Middle frontal gyrus (tissue), 1 donor: Measurements from ENCODE around the gene VAC14.
"Not testable (repeated sequence)": the region's sequence is repeated elsewhere in the genome, so short reads cannot be mapped to it uniquely, and the experiment has no call there.

ENCODE experiments used
- DNase-seq: peaks from one replicate; pipeline ENCODE4 v3.0.0-alpha.2; 2015; ENCODE audit warnings: low spot score; ENCODE audit errors: extremely low spot score

VAC14 gene

DNA sequence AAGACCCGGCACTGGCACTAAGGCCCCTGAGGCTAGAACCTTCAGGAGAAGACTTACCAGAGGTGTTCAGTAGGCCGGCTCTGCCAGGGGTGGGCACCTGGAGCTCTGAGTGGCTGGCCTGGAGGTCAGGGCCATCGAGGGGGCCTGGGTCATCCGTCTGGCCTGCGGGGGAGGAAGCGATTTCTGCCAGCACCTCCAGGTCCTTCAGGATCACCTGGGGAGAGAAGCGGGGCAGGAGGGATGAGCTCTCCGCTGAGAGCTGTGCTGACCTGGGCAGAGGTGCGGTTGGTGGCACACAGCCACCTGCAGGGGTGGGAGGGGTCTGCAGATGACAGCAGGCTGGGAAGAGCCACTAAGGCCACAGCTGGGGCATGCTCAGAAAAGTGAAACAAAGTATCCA lies 56.6 kb downstream of the VAC14 start:
- DNase-seq = no peak

DNA sequence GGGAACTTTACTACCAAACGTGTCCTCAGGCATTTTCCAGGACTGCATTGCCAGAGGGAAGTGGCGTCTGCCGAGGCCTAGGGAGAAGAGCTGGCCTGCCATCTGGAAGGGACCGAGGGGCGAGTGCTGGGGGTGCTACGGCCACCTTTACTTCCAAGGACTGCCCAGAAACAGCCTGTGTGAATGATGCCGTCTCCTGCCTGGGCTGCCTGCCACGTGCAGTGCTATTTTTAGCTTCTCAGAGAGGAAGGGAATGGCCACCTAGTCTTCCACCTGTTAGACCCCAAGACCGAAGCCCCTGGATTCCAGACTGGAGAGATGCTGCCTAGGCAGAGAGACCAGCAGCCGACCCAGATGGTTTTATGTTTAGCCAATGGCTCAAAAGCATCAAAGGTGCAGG lies 57.2 kb downstream of the VAC14 start:
- DNase-seq = no peak

- not testable (repeated sequence) for DNase-seq
These were observed 58.0 kb downstream of the VAC14 start for GRCh38 chr16:70742967-70743366.

DNA sequence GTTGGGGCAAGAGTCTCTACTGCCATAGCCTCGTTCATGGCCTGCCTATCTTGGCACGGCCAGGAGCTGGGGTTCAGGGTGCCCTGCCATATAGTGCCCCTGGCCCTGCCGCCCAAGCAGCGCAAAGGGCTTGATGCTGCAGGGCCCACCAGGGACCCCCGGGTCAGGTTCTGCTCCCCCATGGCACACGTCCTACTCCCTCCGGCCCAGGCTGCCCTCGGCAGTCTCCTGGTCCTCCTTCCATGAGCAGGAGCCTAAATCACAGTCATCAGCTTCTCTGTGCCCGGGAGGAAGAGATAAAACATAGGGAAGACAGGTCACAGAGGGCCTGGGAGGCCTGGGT lies 59.2 kb downstream of the VAC14 start:
- no peak for DNase-seq

- no peak for DNase-seq
These were observed 59.8 kb downstream of the VAC14 start for GRCh38 chr16:70740914-70741782.

GRCh38 chr16:70740174-70740913 lies 60.6 kb downstream of the VAC14 start:
- DNase-seq = no peak

DNA sequence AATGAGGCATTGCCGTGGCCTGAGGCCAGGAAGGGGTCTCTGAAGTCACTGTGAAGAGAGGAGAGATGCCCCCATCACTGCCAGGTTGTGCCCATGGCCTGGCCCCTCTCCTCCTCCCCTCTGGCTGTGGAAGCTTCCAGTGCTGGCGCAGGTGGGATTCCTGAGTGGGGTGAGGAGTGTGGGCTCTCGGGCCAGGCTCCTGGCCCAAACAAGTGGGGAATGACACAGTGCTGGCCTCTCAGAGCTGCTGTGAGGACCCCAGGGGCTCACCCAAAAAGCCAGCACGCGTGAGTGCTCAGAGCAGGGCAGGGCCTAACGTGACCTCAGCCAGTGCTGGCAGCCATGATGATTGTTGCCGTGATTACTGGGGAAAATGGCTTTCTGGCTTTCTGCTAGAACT lies 61.6 kb downstream of the VAC14 start:
- no peak for DNase-seq

GRCh38 chr16:70738083-70738977 lies 62.6 kb downstream of the VAC14 start:
- no peak for DNase-seq

DNA sequence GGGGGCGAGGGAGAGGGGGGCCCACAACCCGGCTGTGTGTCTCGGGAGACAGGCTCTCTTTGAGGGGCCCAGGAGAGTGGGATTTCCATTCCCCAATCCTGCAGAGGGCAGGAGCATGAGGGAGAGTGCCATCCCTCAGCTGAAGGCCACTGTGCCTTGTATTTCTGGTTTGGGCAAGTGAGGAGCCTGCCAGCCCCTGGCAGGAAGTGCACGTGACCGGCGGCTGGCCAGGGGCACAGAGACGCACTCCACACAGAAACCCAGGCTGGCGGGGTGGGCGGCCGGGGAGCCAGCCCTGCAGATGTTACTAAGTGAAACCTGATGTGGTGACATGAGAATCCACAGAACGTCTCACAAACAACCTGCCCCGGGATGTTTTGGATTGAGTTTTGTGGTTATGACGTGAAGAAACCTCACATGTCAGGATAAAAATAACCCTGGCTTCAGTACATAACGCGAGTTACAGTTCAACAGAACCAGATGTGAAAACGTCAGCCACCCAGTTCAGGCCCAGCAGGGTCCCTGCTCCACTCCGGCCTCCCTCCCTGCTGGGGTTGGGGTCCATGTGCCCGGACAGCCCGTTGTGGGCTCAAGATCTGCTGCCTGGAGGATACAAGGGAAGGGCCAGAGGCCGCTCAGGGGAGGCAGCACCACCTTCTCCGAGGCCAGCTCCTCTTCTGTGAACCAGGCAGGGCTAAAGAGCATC lies 63.4 kb downstream of the VAC14 start:
- no peak for DNase-seq

DNA sequence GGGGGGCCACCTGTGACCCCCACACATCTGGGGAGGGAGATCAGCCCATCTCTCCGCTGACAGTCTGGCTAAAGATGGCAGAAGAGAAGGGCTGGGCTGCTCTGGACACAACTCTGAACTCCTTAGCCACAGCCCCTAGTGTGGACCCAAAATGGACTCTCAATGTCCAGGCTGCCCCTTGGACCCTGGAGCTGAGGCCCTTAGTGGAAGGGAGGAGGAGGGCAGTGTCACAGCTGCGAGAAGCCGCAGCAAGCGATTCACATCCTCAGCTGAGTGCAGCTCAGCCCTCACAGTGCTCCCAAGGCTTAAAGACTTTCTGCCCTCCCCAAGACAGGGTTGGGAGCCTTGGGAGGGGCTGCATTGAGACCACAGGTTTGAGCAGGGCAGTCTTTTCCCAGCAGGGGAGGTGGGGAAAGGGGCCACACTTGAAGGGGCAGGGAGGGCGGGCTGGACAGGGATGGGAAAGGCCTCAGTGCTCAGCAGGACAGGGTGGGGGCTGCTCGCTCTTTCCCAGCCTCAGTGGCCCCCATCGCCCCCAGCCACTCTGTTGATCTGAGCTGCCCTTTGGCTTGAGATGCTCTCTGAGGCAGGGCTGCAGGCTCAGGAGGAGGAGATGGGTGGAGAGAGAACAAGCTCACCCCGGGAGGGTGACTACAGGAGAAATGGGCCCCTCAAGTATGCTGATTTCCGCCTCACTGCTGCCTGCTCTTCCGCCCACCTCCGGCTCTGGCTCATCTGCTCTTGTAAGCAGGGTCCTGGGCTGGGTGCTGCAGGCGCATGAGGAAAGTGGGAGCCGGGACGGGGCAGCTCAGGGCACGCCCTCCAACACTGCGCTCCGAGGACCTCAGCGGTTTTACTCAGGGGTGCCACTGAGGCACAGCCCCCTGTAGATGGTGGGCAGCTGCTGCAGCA lies 64.2 kb downstream of the VAC14 start:
- no peak for DNase-seq

DNA sequence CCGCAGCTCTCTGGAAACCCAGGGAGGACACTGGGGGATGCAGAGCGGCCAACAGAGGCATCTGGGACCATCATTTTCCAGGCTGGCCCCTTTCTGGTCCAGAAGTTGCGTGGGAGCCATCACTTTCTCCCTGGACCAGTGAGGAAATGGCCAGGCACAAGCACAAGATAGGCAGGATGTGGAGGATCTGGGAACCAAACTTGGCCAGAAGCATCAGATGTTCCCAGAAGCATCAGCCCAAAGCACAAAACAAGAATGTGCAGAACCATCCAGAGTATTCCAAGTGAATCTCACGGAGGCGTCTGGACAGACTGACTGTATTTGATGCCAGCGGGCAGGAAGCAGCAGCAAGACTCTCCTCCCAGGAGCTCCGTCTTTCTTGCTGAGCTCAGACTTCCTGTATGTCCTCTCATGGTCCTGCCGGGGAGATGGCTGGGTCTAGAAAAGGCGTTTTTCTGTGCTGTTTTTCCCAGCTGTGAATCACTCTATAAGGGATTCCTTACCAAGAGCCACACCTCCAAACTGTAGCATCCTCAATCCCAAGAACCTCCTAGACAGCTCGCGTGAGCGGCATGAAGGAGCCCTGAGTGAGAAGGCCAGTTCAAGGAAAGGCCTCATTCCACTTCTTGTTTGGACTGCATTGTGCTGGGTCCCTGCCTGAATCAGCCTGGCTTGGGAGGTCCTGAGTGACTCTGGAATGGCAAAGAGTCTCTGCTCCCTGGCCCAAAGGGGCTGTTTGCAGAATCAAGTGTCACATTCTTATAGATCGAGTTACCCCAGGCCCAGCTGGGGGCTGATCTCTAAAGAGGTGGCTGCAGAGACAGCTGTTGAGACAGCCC lies 65.6 kb downstream of the VAC14 start:
- no peak for DNase-seq

GRCh38 chr16:70734522-70735095 lies 66.3 kb downstream of the VAC14 start:
- no peak for DNase-seq

- DNase-seq = no peak
These were observed 70.0 kb downstream of the VAC14 start for GRCh38 chr16:70730944-70731343.

DNA sequence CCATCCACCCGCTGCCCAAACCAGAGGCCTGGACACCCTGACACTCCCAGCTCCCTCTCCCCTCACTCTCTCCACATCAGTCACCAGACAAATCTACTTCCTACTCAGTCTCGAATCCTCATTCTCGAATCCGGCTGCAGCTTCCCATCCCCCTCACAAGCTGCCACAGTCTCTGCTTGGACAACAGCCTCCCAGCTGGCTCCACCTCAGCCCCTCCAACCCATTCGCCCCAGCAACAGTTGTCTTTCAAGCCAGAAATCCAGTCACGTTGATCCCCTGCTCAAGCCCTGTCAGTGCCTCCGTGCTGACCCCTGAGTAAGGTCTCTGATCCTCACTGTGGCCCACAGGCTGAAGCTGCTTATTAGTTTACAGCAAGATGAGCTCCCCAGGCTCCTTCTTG lies 70.9 kb downstream of the VAC14 start:
- no peak for DNase-seq

DNA sequence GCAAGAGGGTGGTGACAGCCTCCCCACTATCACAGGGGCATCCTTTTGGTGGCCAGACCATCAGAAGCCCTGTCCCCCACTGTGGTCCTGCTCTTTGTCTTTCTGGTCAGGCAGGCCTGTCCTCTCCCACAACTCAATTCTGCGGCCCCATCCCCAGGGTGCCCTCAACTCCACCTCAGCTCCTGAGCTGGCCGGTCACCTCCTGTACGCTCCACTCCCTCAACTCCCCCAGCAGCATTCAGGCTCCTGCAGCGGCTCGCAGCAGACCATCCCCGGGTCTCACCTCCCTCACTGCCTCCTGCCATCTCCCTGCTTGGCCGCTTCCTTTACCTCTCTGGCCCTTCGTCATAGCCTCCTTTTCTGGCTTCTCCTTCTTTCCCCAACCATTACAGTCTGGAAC lies 71.7 kb downstream of the VAC14 start:
- no peak for DNase-seq

DNA sequence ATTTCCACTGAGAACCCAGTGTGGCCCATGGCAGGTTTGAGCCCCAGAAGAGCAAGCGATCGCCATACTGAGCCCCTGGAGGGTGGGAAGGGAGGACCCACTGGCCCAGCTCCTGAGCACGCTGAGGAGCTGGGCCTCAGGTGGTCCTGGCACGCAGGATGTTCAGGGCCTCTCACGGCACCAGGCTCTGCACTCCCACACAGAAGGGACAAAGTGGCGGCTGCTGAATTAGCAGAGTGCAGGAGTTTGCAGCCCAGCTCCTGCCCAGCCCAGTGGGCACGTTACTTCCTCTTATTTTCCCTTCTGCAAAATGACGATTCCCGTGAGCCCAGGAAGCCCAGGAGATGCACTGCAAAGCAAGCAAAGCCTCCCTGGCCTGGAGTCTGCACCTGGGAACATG lies 72.8 kb downstream of the VAC14 start:
- DNase-seq = no peak

GRCh38 chr16:70726892-70727361 lies 74.0 kb downstream of the VAC14 start:
- no peak for DNase-seq

GRCh38 chr16:70725912-70726828 lies 74.8 kb downstream of the VAC14 start:
- no peak for DNase-seq
